SK-N-SH (cell line): Measurements from ENCODE around the gene BRD9. TPM values are rescaled to one million over a fixed set of nuclear protein-coding genes. Genes with fewer than 3 reads are reported as not detected.

Source experiments
- CTCF ChIA-PET: fragments of 300-600, 350-600 bp; formaldehyde crosslinking; extraction: SDS; loops from one replicate; lab custom pipeline; 2021; lab: Yijun Ruan, JAX
- POLR2A ChIA-PET: fragments of 350-600 bp; sonication (Branson Sonifier 250); formaldehyde crosslinking; extraction: SDS; loops from one replicate; lab custom pipeline; 2020; ENCODE audit warnings: antibody characterized with exemption, inconsistent platforms; lab: Yijun Ruan, JAX
- DNase-seq: peaks from one replicate; pipeline ENCODE4 v3.0.0; 2012
- H2AFZ ChIP-seq: fragments of 200-600 bp; sonication (generic); 2 replicates; pipeline ENCODE4 v1.8.1; 2016; ENCODE audit warnings: antibody characterized with exemption, mild to moderate bottlenecking, low read depth
- H3F3A ChIP-seq: fragments of 200-600 bp; sonication (generic); replicated peaks from 2 replicates; pipeline ENCODE3; 2016; ENCODE audit warnings: antibody characterized with exemption, mild to moderate bottlenecking; ENCODE audit not compliant: insufficient read depth
- H3K27ac ChIP-seq, 2 experiments: fragments of 200-500 bp in 1 of 2; fragments of 200-600 bp in 1 of 2; sonication (Bioruptor generic) in 1 of 2; sonication (generic), shearing (Covaris generic) in 1 of 2; 2 replicates each; pipeline versions ENCODE4 v1.5.1 to v1.6.1; 2014 to 2016; ENCODE audit warnings: low read depth in 2 of 2, inconsistent platforms in 1 of 2, low read length in 1 of 2, mild to moderate bottlenecking in 1 of 2, mixed read lengths in 1 of 2
- H3K27me3 ChIP-seq: fragments of 200-600 bp; sonication (generic), shearing (Covaris generic); 2 replicates; pipeline ENCODE4 v1.6.1; 2016; ENCODE audit warnings: mixed run types; ENCODE audit not compliant: insufficient read depth
- H3K36me3 ChIP-seq, 2 experiments: fragments of 200-500 bp in 1 of 2; fragments of 200-600 bp in 1 of 2; sonication (Bioruptor generic) in 1 of 2; sonication (generic) in 1 of 2; replicated peaks in 1 of 2; 2 replicates each; pipeline versions ENCODE3 to v1.5.1; 2014 to 2016; ENCODE audit warnings: low read length in 1 of 2, mild to moderate bottlenecking in 1 of 2; ENCODE audit not compliant: insufficient read depth in 2 of 2, control insufficient read depth in 1 of 2
- H3K4me1 ChIP-seq, 2 experiments: fragments of 200-500 bp in 1 of 2; fragments of 200-600 bp in 1 of 2; sonication (Bioruptor generic) in 1 of 2; sonication (generic), shearing (Covaris generic) in 1 of 2; 2 replicates each; pipeline versions ENCODE4 v1.5.1 to v1.6.1; 2014 to 2016; ENCODE audit warnings: low read depth in 1 of 2, low read length in 1 of 2, mixed run types in 1 of 2; ENCODE audit not compliant: insufficient read depth in 2 of 2, control insufficient read depth in 1 of 2
- H3K4me2 ChIP-seq: fragments of 200-600 bp; sonication (generic), shearing (Covaris generic); 2 replicates; pipeline ENCODE4 v1.6.1; 2017; ENCODE audit warnings: mixed run types
- H3K4me3 ChIP-seq, 2 experiments: fragments of 200-500 bp in 1 of 2; fragments of 200-600 bp in 1 of 2; sonication (Bioruptor generic) in 1 of 2; sonication (generic), shearing (Covaris generic) in 1 of 2; 2 replicates each; pipeline versions ENCODE4 v1.5.1 to v1.8.1; 2014 to 2016; ENCODE audit warnings: low read depth in 2 of 2, inconsistent platforms in 1 of 2, low read length in 1 of 2, mild to moderate bottlenecking in 1 of 2, mixed read lengths in 1 of 2, moderate library complexity in 1 of 2
- H3K79me2 ChIP-seq: fragments of 200-600 bp; sonication (generic); 2 replicates; pipeline ENCODE4 v1.8.1; 2017; ENCODE audit warnings: mild to moderate bottlenecking; ENCODE audit not compliant: insufficient read depth
- H3K9ac ChIP-seq: fragments of 200-600 bp; sonication (generic); 2 replicates; pipeline ENCODE4 v1.6.1; 2017; ENCODE audit warnings: mixed run types
- H3K9me2 ChIP-seq: fragments of 200-600 bp; sonication (generic); 2 replicates; pipeline ENCODE4 v1.6.1; 2017; ENCODE audit warnings: mixed run types
- H3K9me3 ChIP-seq: fragments of 200-600 bp; sonication (generic); 2 replicates; pipeline ENCODE4 v1.6.1; 2017; ENCODE audit warnings: mixed run types, mild to moderate bottlenecking, moderate library complexity
- H4K20me1 ChIP-seq: fragments of 200-600 bp; sonication (generic); 2 replicates; pipeline ENCODE4 v1.6.1; 2017; ENCODE audit warnings: mild to moderate bottlenecking, mixed run types; ENCODE audit not compliant: insufficient read depth
- CTCF ChIP-seq: fragments of 200-600 bp; sonication (generic); IDR thresholded peaks from 2 replicates; pipeline ENCODE4 v1.6.1; 2017; ENCODE audit warnings: antibody characterized with exemption, mild to moderate bottlenecking, moderate library complexity
- ELF1 ChIP-seq: IDR thresholded peaks from 2 replicates; pipeline ENCODE4 v1.4.0; 2012
- EP300 ChIP-seq, 2 experiments: IDR thresholded peaks; 2 replicates each; pipeline versions ENCODE4 v1.4.0 to v1.6.1; 2012; ENCODE audit warnings: borderline replicate concordance in 1 of 2, low read depth in 1 of 2, low read length in 1 of 2
- EZH2phosphoT487 ChIP-seq: fragments of 200-600 bp; sonication (generic); IDR thresholded peaks from 2 replicates; pipeline ENCODE4 v1.6.1; 2017; ENCODE audit warnings: low read depth, mixed run types, mild to moderate bottlenecking, antibody characterized with exemption, moderate library complexity, borderline replicate concordance
- FOXM1 ChIP-seq: IDR thresholded peaks from 2 replicates; pipeline ENCODE4 v1.4.0; 2012; ENCODE audit warnings: low read depth, mild to moderate bottlenecking
- GATA2 ChIP-seq: sonication (generic); formaldehyde crosslinking; IDR thresholded peaks from 2 replicates; pipeline ENCODE4 v1.5.0; 2020; ENCODE audit warnings: mild to moderate bottlenecking, missing genetic modification reagents
- JUND ChIP-seq: IDR thresholded peaks from 2 replicates; pipeline ENCODE4 v1.4.0; 2012
- MAX ChIP-seq: IDR thresholded peaks from 2 replicates; pipeline ENCODE4 v1.4.0; 2012; ENCODE audit warnings: low read depth
- MEF2A ChIP-seq: IDR thresholded peaks from 2 replicates; pipeline ENCODE4 v1.4.0; 2012; ENCODE audit warnings: low read depth, borderline replicate concordance
- MXI1 ChIP-seq: IDR thresholded peaks from 2 replicates; pipeline ENCODE4 v1.6.1; 2012; ENCODE audit warnings: mild to moderate bottlenecking, low read depth, low read length, improper control_type of control experiment
- NFIC ChIP-seq: IDR thresholded peaks from 2 replicates; pipeline ENCODE4 v1.4.0; 2012; ENCODE audit warnings: borderline replicate concordance
- NRF1 ChIP-seq: IDR thresholded peaks from 2 replicates; pipeline ENCODE4 v1.6.1; 2012; ENCODE audit warnings: low read depth, mild to moderate bottlenecking, low read length
- RAD21 ChIP-seq: IDR thresholded peaks from 2 replicates; pipeline ENCODE4 v1.6.1; 2012; ENCODE audit warnings: mild to moderate bottlenecking, low read length
- RCOR1 ChIP-seq: fragments of 150-350 bp; IDR thresholded peaks from 2 replicates; pipeline ENCODE4 v1.6.1; 2017; ENCODE audit warnings: antibody characterized with exemption, low read length
- RXRA ChIP-seq: IDR thresholded peaks from 2 replicates; pipeline ENCODE4 v1.4.0; 2012; ENCODE audit warnings: low read depth, mild to moderate bottlenecking, borderline replicate concordance
- SIN3A ChIP-seq: IDR thresholded peaks from 2 replicates; pipeline ENCODE4 v1.6.1; 2012; ENCODE audit warnings: low read depth, mild to moderate bottlenecking, low read length, moderate library complexity, borderline replicate concordance
- TAF1 ChIP-seq: IDR thresholded peaks from 2 replicates; pipeline ENCODE4 v1.6.1; 2012; ENCODE audit warnings: low read depth, mild to moderate bottlenecking, low read length, moderate library complexity, borderline replicate concordance
- USF2 ChIP-seq: fragments of 150-350 bp; IDR thresholded peaks from 2 replicates; pipeline ENCODE4 v1.6.1; 2017; ENCODE audit warnings: antibody characterized with exemption, low read length, low read depth, borderline replicate concordance
- YY1 ChIP-seq: IDR thresholded peaks from 2 replicates; pipeline ENCODE4 v1.4.0; 2012; ENCODE audit warnings: low read depth, mild to moderate bottlenecking
- WGBS: methylation state at CpG from one replicate; pipeline ENCODE4 v1.1.6; 2017; ENCODE audit warnings: low lambda C conversion rate; 5-methylcytosine and 5-hydroxymethylcytosine counted together
- polyA plus RNA-seq, 3 experiments: library from polyadenylated mRNA; depleted of rRNA; stranded (reverse); fragments of >200 nt; gene quantifications; 2 replicates each; pipeline ENCODE4 v1.2.3, GENCODE V29; 2012
- TF ChIP-seq, protein P1 (sequence below): IDR thresholded peaks from 2 replicates; pipeline ENCODE4 v1.4.0; 2012; ENCODE audit warnings: low read depth, borderline replicate concordance

Gene BRD9
- polyA plus RNA-seq, 1 of the 3 experiments (the other 2 are of a cell fraction) = 19.5 TPM

- no peaks in the 10 kb centered on the region for H3K9me3 ChIP-seq
- H2AFZ ChIP-seq = no peak overlapping the region
- DNase-seq = no peak
- no peak overlapping the region for H3K27ac ChIP-seq
- H3K9me2 ChIP-seq = no peaks in the 10 kb centered on the region
- no peaks in the 10 kb centered on the region for H3K79me2 ChIP-seq
- no peaks in the 10 kb centered on the region for H3F3A ChIP-seq
- no peaks in the 10 kb centered on the region for H3K27me3 ChIP-seq
- no peak overlapping the region for H3K4me3 ChIP-seq
- no CpG with 5 or more reads among the region's 10 CpGs for WGBS
- no peak overlapping the region for H3K9ac ChIP-seq
- CTCF ChIA-PET = no interaction called here
- H4K20me1 ChIP-seq = no peaks in the 10 kb centered on the region
- TF ChIP-seq ELF1 (no peak), RXRA (no peak), MAX (no peak), EZH2phosphoT487 (no peak), TAF1 (no peak), NRF1 (no peak), JUND (no peak), FOXM1 (no peak), EP300 (IDR thresholded peaks at IDR 0.05; ENCODE audit: borderline replicate concordance in 1 of 2, low read depth in 1 of 2, low read length in 1 of 2) (no peak), RAD21 (no peak), MEF2A (no peak), RCOR1 (no peak)
- TF ChIP-seq, all 33 proteins: peak for 0
- H3K36me3 ChIP-seq = peaks cover 20 to 83% of the 10 kb centered on the region in 2 experiments
- no peak overlapping the region for H3K4me2 ChIP-seq
- POLR2A ChIA-PET = no interaction called here
- H3K4me1 ChIP-seq = no peaks in the 10 kb centered on the region
Observed at GRCh38 chr5:865771-866170, 26.8 kb downstream of the BRD9 start.

DNA sequence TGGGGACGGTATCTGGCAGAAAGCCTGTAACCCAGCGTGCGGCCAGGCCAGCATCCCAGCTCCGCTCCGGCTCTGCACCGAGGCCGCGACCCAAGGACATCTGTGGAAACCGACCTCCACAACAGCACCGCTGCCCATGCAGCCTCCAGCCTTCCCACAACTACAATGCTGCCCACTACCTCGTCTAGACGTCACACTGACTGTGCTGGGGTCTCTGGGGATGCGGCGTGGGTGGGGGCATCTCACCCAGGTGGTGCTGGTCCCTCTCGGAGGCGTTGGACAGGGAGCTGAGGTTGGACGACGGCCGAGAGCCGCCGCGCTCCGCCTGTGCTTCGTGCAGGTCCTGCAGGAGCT, 27.5 kb downstream of the BRD9 start:
- Histone ChIP-seq H3K9me2 (no peaks in the 10 kb centered on the region), H3K4me3 (no peak overlapping the region), H3K36me3 (peaks cover 15 to 76% of the 10 kb centered on the region in 2 experiments), H2AFZ (no peak overlapping the region), H3K9ac (no peak overlapping the region), H3K27ac (no peak overlapping the region), H3K4me2 (no peak overlapping the region), H3K9me3 (no peaks in the 10 kb centered on the region), H3K27me3 (no peaks in the 10 kb centered on the region), H3K79me2 (no peaks in the 10 kb centered on the region), H3K4me1 (no peaks in the 10 kb centered on the region), H3F3A (no peaks in the 10 kb centered on the region), H4K20me1 (no peaks in the 10 kb centered on the region)
- no peak for DNase-seq
- TF ChIP-seq GATA2 (CRISPR knock-in tag) (no peak), CTCF (no peak), MEF2A (no peak), SIN3A (no peak), EZH2phosphoT487 (no peak), USF2 (no peak), MXI1 (no peak), NFIC (no peak), RAD21 (no peak), YY1 (no peak), RXRA (no peak)
- TF ChIP-seq, protein P1, sequence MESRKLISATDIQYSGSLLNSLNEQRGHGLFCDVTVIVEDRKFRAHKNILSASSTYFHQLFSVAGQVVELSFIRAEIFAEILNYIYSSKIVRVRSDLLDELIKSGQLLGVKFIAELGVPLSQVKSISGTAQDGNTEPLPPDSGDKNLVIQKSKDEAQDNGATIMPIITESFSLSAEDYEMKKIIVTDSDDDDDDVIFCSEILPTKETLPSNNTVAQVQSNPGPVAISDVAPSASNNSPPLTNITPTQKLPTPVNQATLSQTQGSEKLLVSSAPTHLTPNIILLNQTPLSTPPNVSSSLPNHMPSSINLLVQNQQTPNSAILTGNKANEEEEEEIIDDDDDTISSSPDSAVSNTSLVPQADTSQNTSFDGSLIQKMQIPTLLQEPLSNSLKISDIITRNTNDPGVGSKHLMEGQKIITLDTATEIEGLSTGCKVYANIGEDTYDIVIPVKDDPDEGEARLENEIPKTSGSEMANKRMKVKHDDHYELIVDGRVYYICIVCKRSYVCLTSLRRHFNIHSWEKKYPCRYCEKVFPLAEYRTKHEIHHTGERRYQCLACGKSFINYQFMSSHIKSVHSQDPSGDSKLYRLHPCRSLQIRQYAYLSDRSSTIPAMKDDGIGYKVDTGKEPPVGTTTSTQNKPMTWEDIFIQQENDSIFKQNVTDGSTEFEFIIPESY = no peak
- WGBS = 90% methylated on average over 3 of the region's 24 CpGs
- ChIA-PET CTCF (interaction anchor here (0.8 to 1.4 kb wide), 2 partner anchors 37 to 419 kb away, joined by 3 to 4 read pairs; no protein-coding TSS in a partner anchor), POLR2A (no interaction called here)
